Mucosa of descending colon (tissue), 3 donors: ENCODE measurements around the gene HINT1. TPM values are rescaled to one million over a fixed set of nuclear protein-coding genes. Genes with fewer than 3 reads are reported as not detected.

Source experiments
- ATAC-seq: fragments of 200-7000 bp; cut with Tn5 transposase; one replicate; pipeline ENCODE4 v1.9.1; 2020; ENCODE audit warnings: mild to moderate bottlenecking, moderate library complexity
- DNase-seq, 3 donors: peaks; one replicate each; pipeline ENCODE4 v3.0.0-alpha.2; 2020
- H3K36me3 ChIP-seq: fragments of 200-600 bp; one replicate; pipeline ENCODE4 v1.8.0; 2021; ENCODE audit warnings: low read depth, mild to moderate bottlenecking
- H3K4me1 ChIP-seq: fragments of 200-600 bp; one replicate; pipeline ENCODE4 v1.8.0; 2021; ENCODE audit warnings: low read depth, mild to moderate bottlenecking
- H3K4me3 ChIP-seq: fragments of 200-600 bp; one replicate; pipeline ENCODE4 v1.8.0; 2021; ENCODE audit warnings: mild to moderate bottlenecking
- H3K9me3 ChIP-seq: fragments of 200-600 bp; one replicate; pipeline ENCODE4 v1.8.0; 2021; ENCODE audit warnings: mild to moderate bottlenecking
- intact Hi-C, 2 donors: fragments of 100-400 bp; cut with DNase I in 1 of 2; cut with micrococcal nuclease in 1 of 2; formaldehyde crosslinking; loops; one replicate each; pipeline versions ENCODE4 v1.11.0 to v1.11.1; 2022; cut with DNase I, micrococcal nuclease
- total RNA-seq, 3 donors: library from RNA; stranded (reverse); fragmentation: NEBNext Ultra II Directional in 2 of 3; extraction: Animal tissue kit (Norgen Biotek cat#: 25700) in 2 of 3; gene quantifications; one replicate each; pipeline versions ENCODE4 v1.2.1 to v1.2.4, GENCODE V29; 2021 to 2023
- TF ChIP-seq, protein P1 (sequence below): fragments of 200-600 bp; IDR thresholded peaks from one replicate; pipeline ENCODE4 v1.8.0; 2022; ENCODE audit warnings: antibody characterized with exemption, mild to moderate bottlenecking
- donor health status: DM: no; HTN: no; CAD: no; lungs with moderate emphysema.
- donor health status: DM: no; HTN: no; CAD: no.
- donor health status: DM: no; HTN: yes; CAD: no.

The HINT1 gene
- total RNA-seq, 3 donors from 2014 or later = 223 to 289 (median 275) TPM

DNA sequence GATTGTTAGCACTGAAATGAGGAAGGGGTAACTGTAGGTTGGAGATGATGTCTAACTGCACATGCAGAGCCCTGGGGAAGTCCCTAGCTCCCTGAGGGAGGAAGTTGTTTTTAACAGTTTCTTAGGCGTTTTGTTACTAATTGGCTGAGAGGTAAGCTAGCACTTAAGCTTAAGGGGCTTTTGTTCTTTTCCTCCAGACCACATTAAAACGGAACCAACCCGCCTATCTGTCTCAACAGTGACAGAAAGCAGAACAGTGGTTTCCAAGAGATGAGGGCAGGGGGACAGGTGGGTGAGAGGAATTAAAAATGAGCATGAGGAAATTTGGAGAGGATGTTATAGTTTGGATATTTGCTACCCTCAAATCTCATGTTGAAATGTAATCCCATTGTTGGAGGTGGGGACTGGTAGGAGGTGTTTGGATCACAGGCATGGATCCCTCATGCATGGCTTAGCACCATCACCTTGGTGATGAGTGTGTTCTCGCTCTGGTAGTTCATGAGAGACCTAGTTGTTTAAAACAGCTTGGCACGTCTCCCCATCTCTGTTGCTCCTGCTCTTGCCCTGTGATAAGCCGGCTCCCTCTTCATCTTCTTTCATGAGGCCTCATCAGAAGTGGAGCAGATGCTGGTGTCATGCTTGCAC is 44.6 kb upstream of the HINT1 start:
- intact Hi-C loops = no loop called here
- H3K4me1 ChIP-seq = peaks cover 21% of the 10 kb centered on the region
- no peaks in the 10 kb centered on the region for H3K36me3 ChIP-seq
- peak in 1 of 3 donors; percentile 34 for DNase-seq
- no peaks in the 10 kb centered on the region for H3K9me3 ChIP-seq
- TF ChIP-seq, protein P1, sequence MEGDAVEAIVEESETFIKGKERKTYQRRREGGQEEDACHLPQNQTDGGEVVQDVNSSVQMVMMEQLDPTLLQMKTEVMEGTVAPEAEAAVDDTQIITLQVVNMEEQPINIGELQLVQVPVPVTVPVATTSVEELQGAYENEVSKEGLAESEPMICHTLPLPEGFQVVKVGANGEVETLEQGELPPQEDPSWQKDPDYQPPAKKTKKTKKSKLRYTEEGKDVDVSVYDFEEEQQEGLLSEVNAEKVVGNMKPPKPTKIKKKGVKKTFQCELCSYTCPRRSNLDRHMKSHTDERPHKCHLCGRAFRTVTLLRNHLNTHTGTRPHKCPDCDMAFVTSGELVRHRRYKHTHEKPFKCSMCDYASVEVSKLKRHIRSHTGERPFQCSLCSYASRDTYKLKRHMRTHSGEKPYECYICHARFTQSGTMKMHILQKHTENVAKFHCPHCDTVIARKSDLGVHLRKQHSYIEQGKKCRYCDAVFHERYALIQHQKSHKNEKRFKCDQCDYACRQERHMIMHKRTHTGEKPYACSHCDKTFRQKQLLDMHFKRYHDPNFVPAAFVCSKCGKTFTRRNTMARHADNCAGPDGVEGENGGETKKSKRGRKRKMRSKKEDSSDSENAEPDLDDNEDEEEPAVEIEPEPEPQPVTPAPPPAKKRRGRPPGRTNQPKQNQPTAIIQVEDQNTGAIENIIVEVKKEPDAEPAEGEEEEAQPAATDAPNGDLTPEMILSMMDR = no peak
- ATAC-seq = peak; percentile 75
- no peak overlapping the region for H3K4me3 ChIP-seq

DNA sequence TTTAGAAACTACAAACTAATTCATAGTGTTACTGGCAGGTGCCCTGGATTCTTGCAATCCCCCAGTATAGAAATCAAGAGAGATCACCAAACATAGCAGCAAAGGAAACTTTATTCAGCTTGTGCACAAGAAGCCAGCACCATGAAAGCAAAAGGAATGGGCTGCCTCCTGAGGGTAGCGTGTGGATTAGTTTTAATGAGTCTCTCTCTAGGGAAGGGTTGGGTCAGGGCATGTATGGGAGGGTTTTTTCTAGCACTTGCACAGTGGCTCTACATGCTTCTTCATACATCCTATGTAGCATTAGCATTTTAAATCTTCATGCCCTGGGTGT is 44.1 kb upstream of the HINT1 start:
- DNase-seq (no peak), ATAC-seq (no peak)
- H3K36me3 ChIP-seq = no peaks in the 10 kb centered on the region
- intact Hi-C loops = no loop called here
- H3K4me1 ChIP-seq = peaks cover 21% of the 10 kb centered on the region
- TF ChIP-seq, protein P1 = no peak
- H3K4me3 ChIP-seq = no peak overlapping the region
- no peaks in the 10 kb centered on the region for H3K9me3 ChIP-seq

DNA sequence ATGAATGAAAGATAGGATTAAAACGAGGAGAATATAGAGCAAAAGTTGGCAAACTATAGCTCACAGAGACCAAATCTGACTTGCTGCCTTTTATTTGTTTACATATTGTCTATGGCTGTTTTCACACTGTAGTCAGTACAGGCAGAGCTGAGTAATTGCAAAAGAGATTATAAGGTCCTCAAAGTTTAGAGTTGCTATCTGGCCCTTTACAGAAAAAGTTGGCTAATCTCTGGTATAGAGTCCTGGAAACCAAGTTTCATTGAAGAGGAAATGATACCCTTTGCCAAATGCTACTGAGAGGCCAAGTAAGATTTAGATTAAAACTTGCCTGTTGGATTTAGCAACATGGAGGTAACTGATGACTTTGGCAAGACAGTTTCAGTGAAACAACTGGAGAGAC is 41.7 kb upstream of the HINT1 start:
- ATAC-seq (peak; percentile 37), DNase-seq (no peak)
- H3K4me3 ChIP-seq = no peak overlapping the region
- intact Hi-C loops = no loop called here
- H3K4me1 ChIP-seq = peaks cover 21% of the 10 kb centered on the region
- no peaks in the 10 kb centered on the region for H3K36me3 ChIP-seq
- no peaks in the 10 kb centered on the region for H3K9me3 ChIP-seq
- TF ChIP-seq, protein P1 = no peak

DNA sequence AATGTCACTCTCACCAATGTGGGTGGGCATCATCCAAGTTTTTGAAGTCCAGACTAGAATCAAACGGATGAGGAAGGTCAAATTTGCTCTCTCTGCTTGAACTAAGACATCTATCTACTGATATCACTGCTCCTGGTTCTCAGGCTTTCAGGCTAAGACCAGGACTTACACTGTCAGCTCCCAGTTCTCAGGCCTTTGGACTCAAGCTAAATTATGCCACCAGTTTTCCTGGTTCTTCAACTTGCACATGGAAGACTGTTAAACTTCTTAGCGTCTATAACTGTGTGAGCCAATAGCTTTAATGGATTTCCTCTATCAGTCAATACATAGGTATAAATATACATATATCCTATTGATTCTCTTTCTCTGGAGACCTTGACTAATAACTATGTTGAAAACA is 41.0 kb upstream of the HINT1 start:
- H3K36me3 ChIP-seq = no peaks in the 10 kb centered on the region
- ATAC-seq (peak; percentile 77), DNase-seq (peak in 1 of 3 donors; percentile 50)
- TF ChIP-seq, protein P1 = no peak
- intact Hi-C loops = no loop called here
- H3K4me1 ChIP-seq = peaks cover 21% of the 10 kb centered on the region
- H3K9me3 ChIP-seq = no peaks in the 10 kb centered on the region
- H3K4me3 ChIP-seq = no peak overlapping the region

DNA sequence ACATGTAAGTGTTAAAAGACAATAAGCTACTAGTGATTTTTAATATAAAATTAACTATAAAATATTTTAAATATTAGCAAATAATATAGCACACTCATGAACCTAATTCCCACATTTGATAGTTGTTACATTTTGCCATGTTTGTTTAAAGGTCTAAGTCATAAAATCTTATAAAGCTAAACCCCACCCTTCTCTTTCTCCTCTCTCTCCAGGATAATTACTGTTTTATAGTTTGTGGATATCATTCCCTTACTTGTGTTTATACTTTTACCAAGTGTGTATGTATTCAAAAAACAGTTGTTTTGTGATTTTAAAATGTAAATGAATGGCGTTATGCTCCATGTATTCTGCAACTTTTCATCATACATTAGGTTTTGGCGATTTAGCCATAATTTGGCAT is 39.9 kb upstream of the HINT1 start:
- H3K4me1 ChIP-seq = peaks cover 21% of the 10 kb centered on the region

More for the DNA sequence above, 39.9 kb upstream of the HINT1 start:
- no peak for DNase-seq
- TF ChIP-seq, protein P1 = no peak
- no peak overlapping the region for H3K4me3 ChIP-seq
- ATAC-seq = peak; percentile 56
- no peaks in the 10 kb centered on the region for H3K9me3 ChIP-seq
- H3K36me3 ChIP-seq = no peaks in the 10 kb centered on the region
- intact Hi-C loops = no loop called here
